HepG2 (cell line): ENCODE results near the gene MZF1. TPM values are rescaled to one million over a fixed set of nuclear protein-coding genes. Genes with fewer than 3 reads are reported as not detected.

Source experiments
- DZIP1 ChIP-seq: sonication (generic); formaldehyde crosslinking; IDR thresholded peaks from 2 replicates; pipeline ENCODE4 v1.5.0; 2020; ENCODE audit warnings: mild to moderate bottlenecking, missing genetic modification reagents
- GABPA ChIP-seq, 2 experiments: IDR thresholded peaks; 2 replicates each; pipeline ENCODE4 v1.6.1; 2011 to 2016; ENCODE audit warnings: low read depth in 2 of 2, low read length in 1 of 2, missing biosample characterization in 1 of 2, missing genetic modification characterization in 1 of 2
- GATAD1 ChIP-seq: IDR thresholded peaks from 2 replicates; pipeline ENCODE4 v1.6.1; 2016; ENCODE audit warnings: missing genetic modification reagents, missing compliant biosample characterization
- HIC2 ChIP-seq: sonication (generic); formaldehyde crosslinking; IDR thresholded peaks from 2 replicates; pipeline ENCODE4 v1.9.0; 2022; ENCODE audit warnings: low read depth, missing genetic modification reagents
- IKZF5 ChIP-seq: IDR thresholded peaks from 2 replicates; pipeline ENCODE4 v1.6.1; 2018; ENCODE audit warnings: missing genetic modification reagents, mild to moderate bottlenecking, missing compliant biosample characterization
- MAFK ChIP-seq, 2 experiments: IDR thresholded peaks in 1 of 2; conservative IDR thresholded peaks in 1 of 2; 2 replicates each; pipeline ENCODE4 v1.6.1; 2011; ENCODE audit warnings: improper control_type of control experiment in 2 of 2, low read length in 2 of 2
- NCOA1 ChIP-seq: sonication (generic); formaldehyde crosslinking; IDR thresholded peaks from 2 replicates; pipeline ENCODE4 v1.9.0; 2021; ENCODE audit warnings: missing genetic modification reagents
- NONO ChIP-seq, 2 experiments: fragments of 450-650 bp in 1 of 2; sonication (generic) in 1 of 2; formaldehyde crosslinking in 1 of 2; IDR thresholded peaks in 1 of 2; conservative IDR thresholded peaks in 1 of 2; 2 replicates each; pipeline versions ENCODE4 v1.6.1 to v1.8.0; 2017 to 2022; ENCODE audit warnings: mild to moderate bottlenecking in 1 of 2, missing genetic modification reagents in 1 of 2, moderate library complexity in 1 of 2
- PBX3 ChIP-seq: sonication (generic); formaldehyde crosslinking; IDR thresholded peaks from 2 replicates; pipeline ENCODE4 v1.8.1; 2023; ENCODE audit warnings: missing genetic modification reagents, inconsistent platforms, borderline replicate concordance
- TFDP1 ChIP-seq: IDR thresholded peaks from 2 replicates; pipeline ENCODE4 v1.6.1; 2016; ENCODE audit warnings: missing compliant biosample characterization, missing genetic modification reagents, borderline replicate concordance
- TFE3 ChIP-seq: IDR thresholded peaks from 2 replicates; pipeline ENCODE4 v1.6.1; 2016
- ZBTB3 ChIP-seq: sonication (generic); formaldehyde crosslinking; IDR thresholded peaks from 2 replicates; pipeline ENCODE4 v1.4.0; 2020; ENCODE audit warnings: low read depth, mild to moderate bottlenecking, moderate library complexity, missing genetic modification reagents, borderline replicate concordance
- ZNF225 ChIP-seq: sonication (generic); formaldehyde crosslinking; IDR thresholded peaks from 2 replicates; pipeline ENCODE4 v1.4.0; 2020; ENCODE audit warnings: mild to moderate bottlenecking, missing genetic modification reagents
- ZNF251 ChIP-seq: sonication (generic); formaldehyde crosslinking; IDR thresholded peaks from 2 replicates; pipeline ENCODE4 v1.9.0; 2021; ENCODE audit warnings: mild to moderate bottlenecking, missing genetic modification reagents
- ZNF264 ChIP-seq: sonication (generic); formaldehyde crosslinking; IDR thresholded peaks from 2 replicates; pipeline ENCODE4 v1.4.0; 2020; ENCODE audit warnings: missing genetic modification reagents
- ZNF274 ChIP-seq: sonication (generic); formaldehyde crosslinking; IDR thresholded peaks from 2 replicates; pipeline ENCODE4 v1.5.1; 2020; ENCODE audit warnings: mild to moderate bottlenecking, missing genetic modification reagents
- ZNF713 ChIP-seq: sonication (generic); formaldehyde crosslinking; IDR thresholded peaks from 2 replicates; pipeline ENCODE4 v1.4.0; 2020; ENCODE audit warnings: mild to moderate bottlenecking, missing genetic modification reagents
- ZNF768 ChIP-seq: sonication (generic); formaldehyde crosslinking; IDR thresholded peaks from 2 replicates; pipeline ENCODE4 v1.4.0; 2020; ENCODE audit warnings: missing genetic modification reagents
- polyA plus RNA-seq, 8 experiments: library from polyadenylated mRNA; depleted of rRNA in 3 of 8; stranded (reverse) in 7 of 8; unstranded in 1 of 8; fragments of >200 nt; fragmentation: Illumina TruSeq in 4 of 8; extraction: Trizol in 4 of 8; gene quantifications; 2 replicates each; pipeline versions ENCODE4 v1.2.1 to v1.2.3, GENCODE V29; 2011 to 2016; ENCODE audit warnings: low read depth in 4 of 8, missing spikeins in 1 of 8, mixed read lengths in 1 of 8; ENCODE audit not compliant: insufficient read depth in 1 of 8
- total RNA-seq, 5 experiments: library from RNA; depleted of rRNA; stranded (reverse); fragments of >200 nt; fragmentation: Illumina TruSeq; extraction: Trizol; gene quantifications; 2 replicates each; pipeline ENCODE4 v1.2.3, GENCODE V29; 2016; ENCODE audit warnings: low read depth in 1 of 5

Gene MZF1
- total and polyA plus RNA-seq, 2 of the 13 experiments (the other 11 are each of a cell fraction or from before 2014, with no cell fraction given): 3.1 to 8.1 TPM

GRCh38 chr19:58559275-58560006 lies 13.7 kb downstream of the MZF1 start (continued):
- TF ChIP-seq GATAD1 (peak; percentile 88), NONO (IDR thresholded peaks at IDR 0.05) (no peak), NONO (CRISPR knock-in tag; conservative IDR thresholded peaks at IDR 0.05) (peak; percentile 78; the same call in 1 of the 2 replicates), ZBTB3 (CRISPR knock-in tag) (no peak), TFDP1 (CRISPR knock-in tag) (peak; percentile 95), ZNF768 (CRISPR knock-in tag) (peak; percentile 59; the same call in 1 of the 2 replicates), PBX3 (CRISPR knock-in tag) (no peak), IKZF5 (CRISPR knock-in tag) (peak; percentile 42; the same call in 1 of the 2 replicates), DZIP1 (no peak), ZNF264 (CRISPR knock-in tag) (no peak), ZNF274 (CRISPR knock-in tag) (peak; percentile 29; the same call in 1 of the 2 replicates), ZNF225 (CRISPR knock-in tag) (no peak), ZNF713 (CRISPR knock-in tag) (no peak), ZNF251 (CRISPR knock-in tag) (no peak), NCOA1 (CRISPR knock-in tag) (0 out of 2 replicates have a peak, but pooled peaks have one; percentile 38), MAFK (conservative IDR thresholded peaks at IDR 0.05 in 1 of 2, IDR thresholded peaks at IDR 0.05 in 1 of 2; ENCODE audit: low read length in 2 of 2) (no peak), HIC2 (CRISPR knock-in tag) (peak; percentile 52; the same call in 1 of the 2 replicates), TFE3 (CRISPR knock-in tag) (peak; percentile 73; the same call in 1 of the 2 replicates), GABPA (IDR thresholded peaks at IDR 0.05; ENCODE audit: low read depth, low read length) (peak; percentile 98), GABPA (CRISPR knock-in tag; IDR thresholded peaks at IDR 0.05; ENCODE audit: low read depth) (peak; percentile 94)
